WI38 (cell line): Measurements from ENCODE around the gene C9orf78.
"Not testable (repeated sequence)": the region's sequence is repeated elsewhere in the genome, so short reads cannot be mapped to it uniquely, and the experiment has no call there.

Source experiments
- H3K4me3 ChIP-seq: 2 replicates; pipeline ENCODE4 v1.5.1; 2011; ENCODE audit warnings: low read depth, mild to moderate bottlenecking, control low read depth, low read length
- TF ChIP-seq, protein P1 (sequence below): IDR thresholded peaks from 2 replicates; pipeline ENCODE4 v1.5.1; 2012; ENCODE audit warnings: low read depth, mild to moderate bottlenecking, control low read depth, low read length

C9orf78 gene

DNA sequence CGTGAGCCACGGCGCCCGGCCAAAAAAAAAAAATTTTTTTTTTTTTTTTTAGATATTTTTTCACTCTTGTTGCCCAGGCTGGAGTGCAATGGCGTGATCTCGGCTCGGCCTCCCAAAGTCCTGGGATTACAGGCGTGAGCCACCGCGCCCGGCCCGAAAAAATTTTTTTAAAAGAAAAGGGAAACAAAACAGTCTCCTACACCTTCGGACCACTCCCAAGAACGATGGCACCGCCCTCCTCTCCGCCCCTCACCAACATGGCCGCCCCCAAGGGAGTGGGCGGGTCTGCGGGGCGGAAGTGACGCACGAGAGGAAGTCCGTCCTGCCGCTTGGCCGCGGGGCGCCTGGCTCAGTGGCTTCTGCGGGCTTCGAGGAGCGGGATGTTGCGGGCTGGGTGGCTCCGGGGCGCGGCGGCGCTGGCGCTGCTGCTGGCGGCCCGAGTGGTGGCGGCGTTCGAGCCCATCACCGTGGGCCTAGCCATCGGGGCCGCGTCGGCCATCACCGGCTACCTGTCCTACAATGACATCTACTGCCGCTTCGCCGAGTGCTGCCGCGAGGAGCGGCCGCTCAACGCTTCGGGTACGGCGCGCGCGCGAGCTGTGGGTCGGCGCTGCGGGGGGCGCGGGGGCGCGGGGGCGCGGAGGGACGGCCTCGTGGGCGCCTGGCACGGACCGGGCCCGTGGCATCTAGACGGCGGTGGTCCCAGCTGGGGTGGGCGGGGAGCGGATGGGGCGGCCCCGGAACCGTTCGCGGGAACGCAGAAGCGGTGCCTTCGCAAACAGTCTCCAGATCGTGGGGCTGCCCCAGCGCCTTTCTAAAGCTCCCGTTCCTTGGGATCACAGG is 32.0 kb downstream of the C9orf78 start, which contains the start of gene TOR1B:
TOR1B (plus strand) TSS at position 352 of the 843 bp plus-strand sequence; CDS start at position 381, 29 bp downstream.
- TF ChIP-seq, protein P1, sequence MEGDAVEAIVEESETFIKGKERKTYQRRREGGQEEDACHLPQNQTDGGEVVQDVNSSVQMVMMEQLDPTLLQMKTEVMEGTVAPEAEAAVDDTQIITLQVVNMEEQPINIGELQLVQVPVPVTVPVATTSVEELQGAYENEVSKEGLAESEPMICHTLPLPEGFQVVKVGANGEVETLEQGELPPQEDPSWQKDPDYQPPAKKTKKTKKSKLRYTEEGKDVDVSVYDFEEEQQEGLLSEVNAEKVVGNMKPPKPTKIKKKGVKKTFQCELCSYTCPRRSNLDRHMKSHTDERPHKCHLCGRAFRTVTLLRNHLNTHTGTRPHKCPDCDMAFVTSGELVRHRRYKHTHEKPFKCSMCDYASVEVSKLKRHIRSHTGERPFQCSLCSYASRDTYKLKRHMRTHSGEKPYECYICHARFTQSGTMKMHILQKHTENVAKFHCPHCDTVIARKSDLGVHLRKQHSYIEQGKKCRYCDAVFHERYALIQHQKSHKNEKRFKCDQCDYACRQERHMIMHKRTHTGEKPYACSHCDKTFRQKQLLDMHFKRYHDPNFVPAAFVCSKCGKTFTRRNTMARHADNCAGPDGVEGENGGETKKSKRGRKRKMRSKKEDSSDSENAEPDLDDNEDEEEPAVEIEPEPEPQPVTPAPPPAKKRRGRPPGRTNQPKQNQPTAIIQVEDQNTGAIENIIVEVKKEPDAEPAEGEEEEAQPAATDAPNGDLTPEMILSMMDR = no peak
- H3K4me3 ChIP-seq = peak within 1 kb of the TSS; percentile 79

DNA sequence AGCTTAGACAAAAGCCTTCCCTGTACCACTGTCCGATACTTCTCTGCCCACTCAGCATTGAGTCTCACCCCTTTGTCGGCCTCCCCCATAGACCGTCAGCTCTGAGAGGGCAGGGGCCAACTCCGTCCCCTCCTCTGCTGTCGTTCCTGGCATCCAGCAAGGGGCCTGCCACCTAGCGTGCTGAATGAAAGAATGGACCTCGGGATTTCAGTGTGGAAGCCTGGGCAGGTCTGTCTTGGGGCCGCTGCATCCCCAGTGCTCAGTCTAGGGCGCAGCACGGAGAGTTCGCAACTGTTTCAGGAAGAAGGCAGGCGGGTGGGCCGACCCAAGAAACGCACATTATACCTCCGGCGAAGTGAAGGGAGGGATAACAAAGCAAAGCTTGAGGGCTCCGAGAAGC is 33.6 kb downstream of the C9orf78 start:
- no peak overlapping the region for H3K4me3 ChIP-seq
- TF ChIP-seq, protein P1 = no peak

DNA sequence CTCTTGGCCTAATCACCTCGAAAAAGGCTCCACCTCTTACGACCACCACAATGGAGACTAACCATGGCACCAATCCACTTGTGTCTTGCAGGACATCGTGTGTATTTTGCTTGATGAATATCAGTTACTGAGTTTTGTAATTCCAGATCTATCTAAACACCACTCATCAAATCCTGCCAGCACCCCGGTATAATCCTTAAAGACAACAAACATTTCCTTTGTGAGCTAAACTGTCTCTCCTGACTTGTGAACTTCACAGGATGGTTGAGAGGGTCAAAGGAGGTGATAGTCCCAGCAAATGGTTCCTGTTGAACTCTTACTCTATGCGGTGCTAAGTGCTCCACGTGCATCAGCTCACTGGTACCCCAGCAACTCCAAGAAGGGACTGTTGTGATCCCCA is 36.1 kb downstream of the C9orf78 start:
- no peak overlapping the region for H3K4me3 ChIP-seq
- TF ChIP-seq, protein P1 = no peak

DNA sequence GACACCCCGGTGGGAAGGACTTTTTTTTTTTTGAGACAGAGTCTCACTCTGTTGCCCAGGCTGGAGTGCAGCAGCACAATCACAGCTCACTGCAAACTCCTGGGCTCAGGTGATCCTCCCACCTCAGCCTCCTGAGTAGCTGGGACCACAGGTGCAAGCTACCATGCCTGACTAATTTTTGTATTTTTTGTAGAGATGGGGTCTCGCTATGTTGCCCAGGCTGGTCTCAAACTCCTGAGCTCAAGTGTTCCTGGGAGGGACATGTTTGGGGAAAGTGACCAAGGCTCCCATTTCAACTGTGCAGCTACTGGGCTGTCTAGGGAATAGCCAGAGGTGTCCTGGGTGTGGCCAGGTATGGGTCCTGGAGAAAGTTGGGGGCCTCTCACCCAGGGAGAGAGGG is 39.0 kb downstream of the C9orf78 start:
- H3K4me3 ChIP-seq = not testable (repeated sequence)

DNA sequence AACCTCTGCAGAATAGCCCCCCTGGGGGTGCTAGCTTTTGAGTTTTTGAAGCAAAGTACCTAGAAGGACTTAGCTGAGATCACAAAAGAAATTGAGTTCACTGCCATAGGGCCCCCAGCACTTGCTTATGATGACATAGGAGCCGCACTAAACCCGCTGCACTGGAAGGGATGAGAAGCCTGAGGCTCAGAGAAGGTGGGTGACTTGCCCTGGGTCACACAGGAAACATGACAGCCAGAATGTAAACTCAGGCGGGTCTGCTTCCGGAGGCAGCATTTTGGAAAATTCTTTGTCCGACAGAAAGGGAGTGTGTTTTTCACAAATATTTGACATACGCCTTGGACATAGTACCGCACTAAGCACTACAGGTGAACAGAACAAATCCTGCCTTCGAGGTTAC is 40.5 kb downstream of the C9orf78 start:
- TF ChIP-seq, protein P1 = no peak
- H3K4me3 ChIP-seq = no peak overlapping the region

DNA sequence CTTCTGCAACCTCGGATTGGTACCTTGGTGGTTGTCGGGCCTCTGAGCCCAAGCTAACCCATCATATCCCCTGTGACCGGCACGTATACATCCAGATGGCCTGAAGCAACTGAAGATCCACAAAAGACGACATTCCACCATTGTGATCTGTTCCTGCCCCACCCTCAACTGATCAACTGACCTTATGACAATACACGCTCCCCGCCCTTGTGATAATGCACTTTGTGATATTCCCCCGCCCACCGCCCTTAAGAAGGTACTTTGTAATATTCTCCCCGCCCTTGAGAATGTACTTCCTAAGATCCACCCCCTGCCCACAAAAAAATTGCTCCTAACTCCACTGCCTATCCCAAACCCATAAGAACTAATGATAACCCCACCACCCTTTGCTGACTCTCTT is 48.6 kb downstream of the C9orf78 start:
- TF ChIP-seq, protein P1 = no peak

DNA sequence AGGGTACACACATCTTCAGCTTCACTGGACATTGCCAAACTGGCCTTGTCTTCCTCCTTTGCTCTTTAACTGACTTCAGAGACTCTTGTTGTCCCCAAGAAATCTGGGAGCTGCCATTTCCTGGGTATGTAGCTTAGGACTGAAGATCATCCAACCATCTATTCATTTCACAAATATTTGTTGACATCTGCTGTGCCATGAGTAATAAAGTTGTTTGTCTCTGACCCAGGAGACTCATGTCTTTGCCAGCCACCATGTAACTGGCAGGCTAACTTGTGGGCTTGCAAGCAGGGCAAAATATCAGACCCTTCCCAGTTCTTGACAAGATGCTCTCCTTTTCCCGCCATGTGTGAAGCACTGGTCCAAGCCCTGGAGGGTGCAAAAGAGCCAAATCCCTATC is 49.2 kb downstream of the C9orf78 start:
- H3K4me3 ChIP-seq = no peak overlapping the region
- TF ChIP-seq, protein P1 = no peak

More for the DNA sequence above, 48.6 kb downstream of the C9orf78 start:
- H3K4me3 ChIP-seq = no peak overlapping the region

DNA sequence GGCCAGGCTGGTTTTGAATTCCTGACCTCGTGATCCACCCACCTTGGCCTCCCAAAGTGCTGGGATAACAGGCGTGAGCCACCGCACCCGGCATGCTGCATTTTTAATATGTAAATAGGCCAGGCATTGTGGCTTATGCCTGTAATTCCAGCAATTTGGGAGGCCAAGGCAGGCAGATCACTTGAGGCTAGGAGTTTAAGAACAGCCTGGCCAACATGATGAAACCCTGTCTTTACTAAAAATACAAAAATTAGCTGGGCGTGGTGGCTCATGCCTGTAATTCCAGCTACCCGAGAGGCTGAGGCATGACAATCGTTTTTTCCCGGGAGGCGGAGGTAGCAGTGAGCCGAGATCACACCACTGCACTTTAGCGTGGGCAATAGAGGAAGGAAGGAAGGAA is 50.1 kb downstream of the C9orf78 start:
- H3K4me3 ChIP-seq = not testable (repeated sequence)
